Smooth muscle cell (in vitro differentiated cells): ENCODE measurements around the gene MALRD1. TPM values are rescaled to one million over a fixed set of nuclear protein-coding genes. Genes with fewer than 3 reads are reported as not detected.

Source experiments
- DNase-seq: peaks from one replicate; lab custom pipeline; 2025; ENCODE audit not compliant: unreplicated experiment; lab: John Stamatoyannopoulos, UW
- H2AFZ ChIP-seq: fragments of 200-600 bp; sonication (generic); 2 replicates; pipeline ENCODE4 v1.6.0; 2016; ENCODE audit warnings: antibody characterized with exemption, low read depth, mild to moderate bottlenecking
- H3F3A ChIP-seq: fragments of 200-600 bp; sonication (generic); 2 replicates; pipeline ENCODE4 v1.6.0; 2017; ENCODE audit warnings: antibody characterized with exemption, low read depth
- H3K27ac ChIP-seq: fragments of 200-600 bp; sonication (generic); 2 replicates; pipeline ENCODE4 v1.5.1; 2016; ENCODE audit warnings: low read depth, mild to moderate bottlenecking
- H3K27me3 ChIP-seq: fragments of 200-600 bp; sonication (generic); 2 replicates; pipeline ENCODE4 v1.6.1; 2016; ENCODE audit warnings: low read depth, mild to moderate bottlenecking
- H3K36me3 ChIP-seq: fragments of 200-600 bp; sonication (generic); 2 replicates; pipeline ENCODE4 v1.5.1; 2016; ENCODE audit warnings: low read depth
- H3K4me1 ChIP-seq: fragments of 200-600 bp; sonication (generic); 2 replicates; pipeline ENCODE4 v1.5.1; 2016; ENCODE audit warnings: low read depth
- H3K4me2 ChIP-seq: fragments of 200-600 bp; sonication (generic); 2 replicates; pipeline ENCODE4 v1.6.0; 2016; ENCODE audit warnings: mild to moderate bottlenecking
- H3K4me3 ChIP-seq: fragments of 200-600 bp; sonication (generic); 2 replicates; pipeline ENCODE4 v1.5.1; 2016; ENCODE audit warnings: mild to moderate bottlenecking
- H3K79me2 ChIP-seq: fragments of 200-600 bp; sonication (generic); 2 replicates; pipeline ENCODE4 v1.6.0; 2016; ENCODE audit warnings: low read depth, mild to moderate bottlenecking
- H3K9ac ChIP-seq: fragments of 200-600 bp; sonication (generic); 2 replicates; pipeline ENCODE4 v1.6.0; 2016; ENCODE audit warnings: low read depth
- H3K9me3 ChIP-seq: fragments of 200-600 bp; sonication (generic); replicated peaks from 2 replicates; pipeline ENCODE4 v1.5.1; 2016; ENCODE audit warnings: low read depth
- H4K20me1 ChIP-seq: fragments of 200-600 bp; sonication (generic); 2 replicates; pipeline ENCODE4 v1.6.0; 2016; ENCODE audit warnings: low read depth
- WGBS: methylation state at CpG from one replicate; pipeline ENCODE4 v1.1.7; 2016; ENCODE audit warnings: low lambda C conversion rate; 5-methylcytosine and 5-hydroxymethylcytosine counted together
- polyA plus RNA-seq: library from polyadenylated mRNA; unstranded; fragments of >200 nt; fragmentation: Nextera tagmentation; extraction: Ambion mirVana; gene quantifications from 2 replicates; pipeline ENCODE4 v1.2.1, GENCODE V29; 2016
- total RNA-seq: library from RNA; depleted of rRNA; stranded (reverse); fragments of >200 nt; gene quantifications from 2 replicates; pipeline ENCODE4 v1.2.3, GENCODE V29; 2014
- TF ChIP-seq, protein P1 (sequence below): fragments of 200-600 bp; sonication (generic); IDR thresholded peaks from 2 replicates; pipeline ENCODE4 v1.5.1; 2017; ENCODE audit warnings: borderline replicate concordance, mild to moderate bottlenecking, antibody characterized with exemption; ENCODE audit not compliant: insufficient read depth, poor library complexity, severe bottlenecking

Gene MALRD1
- total and polyA plus RNA-seq, 2 experiments from 2014 or later: 1.9 TPM; not detected in 1

DNA sequence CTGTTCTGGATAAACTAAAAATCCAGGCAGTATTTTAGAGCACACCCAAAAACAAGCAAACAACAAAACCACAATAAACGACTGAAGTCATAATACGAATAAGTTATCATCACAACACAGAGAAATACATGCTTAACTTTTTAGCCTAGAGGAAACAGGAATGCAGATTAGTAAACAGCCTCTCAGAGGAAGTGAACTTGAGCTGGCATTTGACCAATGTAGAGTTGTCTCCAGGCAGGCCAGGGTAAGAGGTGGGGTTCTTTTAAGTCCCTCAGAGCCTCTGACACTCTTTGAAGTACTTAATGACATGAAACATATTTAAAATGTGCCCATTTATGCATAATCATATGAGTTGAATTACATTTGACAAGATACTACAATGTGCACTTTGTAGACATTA lies 724.4 kb downstream of the MALRD1 start:
- WGBS: 78% methylated on average over 2 of the region's 2 CpGs
- H3K9ac ChIP-seq: no peak overlapping the region

DNA sequence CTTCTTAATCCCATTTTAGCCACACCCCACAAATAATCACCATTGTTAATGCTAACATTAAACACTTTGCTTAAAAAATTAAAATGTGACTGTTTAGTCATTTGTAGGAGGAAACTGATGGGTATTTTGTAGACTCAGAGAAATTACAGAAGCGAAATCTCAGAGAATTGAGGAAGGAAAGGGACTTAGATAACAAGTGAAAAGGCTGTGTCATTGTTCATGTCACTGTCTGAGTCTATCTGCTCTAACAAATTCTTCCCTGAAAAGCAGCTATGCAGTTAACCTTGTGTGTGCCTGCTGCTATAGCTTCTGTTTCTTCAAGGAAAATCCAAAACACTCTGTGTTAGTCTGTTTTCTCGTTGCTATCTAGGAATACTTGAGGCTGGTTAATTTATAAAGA lies 726.7 kb downstream of the MALRD1 start:
- Histone ChIP-seq H3K4me3 (no peak overlapping the region), H3K9me3 (no peaks in the 10 kb centered on the region), H3K9ac (no peak overlapping the region), H3K4me1 (no peaks in the 10 kb centered on the region), H2AFZ (peak overlapping the region; percentile 46), H3K27me3 (no peaks in the 10 kb centered on the region), H3F3A (no peaks in the 10 kb centered on the region), H4K20me1 (no peaks in the 10 kb centered on the region), H3K36me3 (no peaks in the 10 kb centered on the region), H3K4me2 (no peak overlapping the region), H3K27ac (no peak overlapping the region), H3K79me2 (no peaks in the 10 kb centered on the region)
- TF ChIP-seq, protein P1, sequence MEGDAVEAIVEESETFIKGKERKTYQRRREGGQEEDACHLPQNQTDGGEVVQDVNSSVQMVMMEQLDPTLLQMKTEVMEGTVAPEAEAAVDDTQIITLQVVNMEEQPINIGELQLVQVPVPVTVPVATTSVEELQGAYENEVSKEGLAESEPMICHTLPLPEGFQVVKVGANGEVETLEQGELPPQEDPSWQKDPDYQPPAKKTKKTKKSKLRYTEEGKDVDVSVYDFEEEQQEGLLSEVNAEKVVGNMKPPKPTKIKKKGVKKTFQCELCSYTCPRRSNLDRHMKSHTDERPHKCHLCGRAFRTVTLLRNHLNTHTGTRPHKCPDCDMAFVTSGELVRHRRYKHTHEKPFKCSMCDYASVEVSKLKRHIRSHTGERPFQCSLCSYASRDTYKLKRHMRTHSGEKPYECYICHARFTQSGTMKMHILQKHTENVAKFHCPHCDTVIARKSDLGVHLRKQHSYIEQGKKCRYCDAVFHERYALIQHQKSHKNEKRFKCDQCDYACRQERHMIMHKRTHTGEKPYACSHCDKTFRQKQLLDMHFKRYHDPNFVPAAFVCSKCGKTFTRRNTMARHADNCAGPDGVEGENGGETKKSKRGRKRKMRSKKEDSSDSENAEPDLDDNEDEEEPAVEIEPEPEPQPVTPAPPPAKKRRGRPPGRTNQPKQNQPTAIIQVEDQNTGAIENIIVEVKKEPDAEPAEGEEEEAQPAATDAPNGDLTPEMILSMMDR: no peak
- WGBS: 57% methylated on average over 2 of the region's 2 CpGs
- no peak for DNase-seq

More for the DNA sequence above, 724.4 kb downstream of the MALRD1 start:
- no peaks in the 10 kb centered on the region for H3F3A ChIP-seq
- no peak overlapping the region for H2AFZ ChIP-seq
- H3K79me2 ChIP-seq: no peaks in the 10 kb centered on the region
- no peaks in the 10 kb centered on the region for H3K27me3 ChIP-seq
- no peak for DNase-seq
- no peak overlapping the region for H3K4me3 ChIP-seq
- no peak overlapping the region for H3K27ac ChIP-seq
- H3K4me1 ChIP-seq: no peaks in the 10 kb centered on the region
- TF ChIP-seq, protein P1: no peak
- no peaks in the 10 kb centered on the region for H3K36me3 ChIP-seq
- no peaks in the 10 kb centered on the region for H3K9me3 ChIP-seq
- no peaks in the 10 kb centered on the region for H4K20me1 ChIP-seq
- no peak overlapping the region for H3K4me2 ChIP-seq

- no peaks in the 10 kb centered on the region for H3K9me3 ChIP-seq
- no peaks in the 10 kb centered on the region for H3K4me1 ChIP-seq
- H3K9ac ChIP-seq: no peak overlapping the region
- H4K20me1 ChIP-seq: no peaks in the 10 kb centered on the region
- H3K27me3 ChIP-seq: no peaks in the 10 kb centered on the region
- H3K27ac ChIP-seq: no peak overlapping the region
- TF ChIP-seq, protein P1: no peak
- H3K36me3 ChIP-seq: no peaks in the 10 kb centered on the region
- no peak overlapping the region for H3K4me3 ChIP-seq
- 63% methylated on average over 2 of the region's 2 CpGs for WGBS
- H2AFZ ChIP-seq: no peak overlapping the region
- no peak overlapping the region for H3K4me2 ChIP-seq
- H3F3A ChIP-seq: no peaks in the 10 kb centered on the region
- no peaks in the 10 kb centered on the region for H3K79me2 ChIP-seq
- no peak for DNase-seq
These were observed 729.2 kb downstream of the MALRD1 start for GRCh38 chr10:19777806-19778205.

DNA sequence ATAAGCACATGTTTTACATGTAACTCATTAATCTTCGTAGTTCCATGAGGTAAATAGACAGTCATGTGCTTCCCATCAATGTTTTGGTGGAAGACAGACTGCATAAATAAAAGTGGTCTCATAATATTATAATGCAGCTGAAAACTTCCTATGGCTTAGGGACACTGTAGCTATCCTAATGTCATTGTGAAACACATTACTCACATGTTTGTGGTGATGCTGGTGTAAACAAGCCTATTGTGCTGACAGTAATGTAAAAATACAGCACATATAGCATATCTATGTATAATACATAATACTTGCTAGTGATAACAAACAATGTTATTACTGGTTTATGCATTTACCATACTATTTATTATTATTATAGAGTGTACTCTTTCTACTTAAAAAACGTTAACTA lies 730.4 kb downstream of the MALRD1 start:
- Histone ChIP-seq H3K4me2 (no peak overlapping the region), H3K36me3 (no peaks in the 10 kb centered on the region), H3K79me2 (no peaks in the 10 kb centered on the region), H3K27ac (no peak overlapping the region), H3K9me3 (no peaks in the 10 kb centered on the region), H3K27me3 (no peaks in the 10 kb centered on the region), H3F3A (no peaks in the 10 kb centered on the region), H3K4me1 (no peaks in the 10 kb centered on the region), H2AFZ (no peak overlapping the region), H3K9ac (no peak overlapping the region), H3K4me3 (no peak overlapping the region), H4K20me1 (no peaks in the 10 kb centered on the region)
- DNase-seq: no peak
- TF ChIP-seq, protein P1: no peak
- WGBS: 85% methylated on average over 2 of the region's 2 CpGs
